ENCODE measurements around the gene PABPC5.
A peak's percentile ranks its signal among the peaks of the same experiment; 100 is the strongest.

Gene PABPC5

GRCh38 chrX:91434351-91435168 is at the start of gene PABPC5:
TSS of gene PABPC5 (plus strand) at chrX:91434839. CDS start at chrX:91435578, 739 bp downstream.
- ATAC-seq = peak; percentile 98
- TF ChIP-seq CSDC2 (CRISPR knock-in tag; IDR thresholded peaks at IDR 0.05) = no peak
- no peak for TF ChIP-seq RARB (CRISPR knock-in tag; IDR thresholded peaks at IDR 0.05)
- TF ChIP-seq ZNF70 (CRISPR knock-in tag; IDR thresholded peaks at IDR 0.05) = no peak
- no peak for TF ChIP-seq TOX (CRISPR knock-in tag; IDR thresholded peaks at IDR 0.05; ENCODE audit: borderline replicate concordance)
- no peak for TF ChIP-seq BACH2 (CRISPR knock-in tag; IDR thresholded peaks at IDR 0.05; ENCODE audit: borderline replicate concordance)
- no peak for TF ChIP-seq PPARA (CRISPR knock-in tag; IDR thresholded peaks at IDR 0.05; ENCODE audit: borderline replicate concordance)
- no peak for TF ChIP-seq ZNF565 (CRISPR knock-in tag; conservative IDR thresholded peaks at IDR 0.05; ENCODE audit: low read depth)
- no peak for TF ChIP-seq SNAI2 (CRISPR knock-in tag; IDR thresholded peaks at IDR 0.05)
- no peak for TF ChIP-seq ARNTL (CRISPR knock-in tag; IDR thresholded peaks at IDR 0.05; ENCODE audit: borderline replicate concordance, low read depth)
- TF ChIP-seq ZFP3 (CRISPR knock-in tag; IDR thresholded peaks at IDR 0.05) = no peak
- TF ChIP-seq POU6F1 (CRISPR knock-in tag; IDR thresholded peaks at IDR 0.05; ENCODE audit: borderline replicate concordance, low read depth) = no peak
- TF ChIP-seq ZC3H10 (CRISPR knock-in tag; IDR thresholded peaks at IDR 0.05) = no peak
- TF ChIP-seq ISL1 (CRISPR knock-in tag; IDR thresholded peaks at IDR 0.05) = no peak
- TF ChIP-seq GLIS3 (CRISPR knock-in tag; IDR thresholded peaks at IDR 0.05) = no peak

GRCh38 chrX:91389026-91389425 is 45.6 kb upstream of the PABPC5 start:
- TF ChIP-seq ZNF70 (CRISPR knock-in tag; IDR thresholded peaks at IDR 0.05) (no peak), ESRRG (CRISPR knock-in tag; IDR thresholded peaks at IDR 0.05) (no peak), GLIS3 (CRISPR knock-in tag; IDR thresholded peaks at IDR 0.05) (no peak), ZNF8 (CRISPR knock-in tag; IDR thresholded peaks at IDR 0.05) (peak; percentile 64)
- ATAC-seq = no peak

- TF ChIP-seq ZFP30 (CRISPR knock-in tag; IDR thresholded peaks at IDR 0.05) (no peak), ZC3H10 (CRISPR knock-in tag; IDR thresholded peaks at IDR 0.05) (no peak), ISL1 (CRISPR knock-in tag; IDR thresholded peaks at IDR 0.05) (no peak), OSR1 (CRISPR knock-in tag; IDR thresholded peaks at IDR 0.05) (no peak), RARB (CRISPR knock-in tag; IDR thresholded peaks at IDR 0.05) (no peak), CSDC2 (CRISPR knock-in tag; IDR thresholded peaks at IDR 0.05) (no peak), PPARA (CRISPR knock-in tag; IDR thresholded peaks at IDR 0.05; ENCODE audit: borderline replicate concordance) (no peak), ZNF70 (CRISPR knock-in tag; IDR thresholded peaks at IDR 0.05) (no peak), POU6F1 (CRISPR knock-in tag; IDR thresholded peaks at IDR 0.05; ENCODE audit: borderline replicate concordance, low read depth) (no peak)
- ATAC-seq = peak; percentile 91
Measured at GRCh38 chrX:91414713-91415112, 19.9 kb upstream of the PABPC5 start.

- TF ChIP-seq TCF4 (CRISPR knock-in tag; IDR thresholded peaks at IDR 0.05; ENCODE audit: borderline replicate concordance) = no peak
- peak; percentile 6; the same call in 2 of the 3 replicates for ATAC-seq
Measured at GRCh38 chrX:91435395-91435794, 756 bp downstream of the PABPC5 start.

Data from SK-N-SH treated with all-trans-retinoic acid at 6 μM for 48 hours (cell line).